ENCODE data around the gene ANKK1.

Gene ANKK1

DNA sequence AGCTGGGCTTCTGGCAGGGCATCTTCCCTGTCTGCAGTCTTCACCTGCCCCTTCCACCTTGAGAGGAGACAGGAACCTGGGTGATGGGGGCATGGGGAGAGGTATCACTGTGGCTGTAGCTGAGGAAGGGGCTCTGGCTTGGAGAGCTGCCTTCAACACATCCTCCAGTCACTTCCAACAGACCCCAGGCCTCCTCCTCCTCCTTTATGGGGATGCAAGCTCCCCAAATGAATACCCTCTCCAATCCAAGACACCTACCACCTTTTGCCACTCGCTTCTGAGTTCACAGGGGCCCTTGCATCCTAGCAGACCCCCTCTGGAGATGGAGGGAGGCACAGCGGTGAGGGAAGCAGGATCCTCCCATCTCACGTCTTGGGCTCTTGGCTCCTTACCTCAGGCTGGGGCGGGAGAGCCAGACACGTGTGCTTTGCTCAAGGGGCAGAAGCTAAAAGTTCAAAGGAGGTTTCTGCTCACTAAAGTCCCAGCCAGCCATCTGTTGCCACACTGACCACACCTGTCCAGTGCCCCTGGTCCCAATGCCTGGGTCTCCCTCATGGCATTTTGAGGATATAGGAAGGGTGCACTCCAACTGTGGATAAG is 13.2 kb downstream of the ANKK1 start:
- DNase-seq (ENCODE audit: low spot score): no peak

DNA sequence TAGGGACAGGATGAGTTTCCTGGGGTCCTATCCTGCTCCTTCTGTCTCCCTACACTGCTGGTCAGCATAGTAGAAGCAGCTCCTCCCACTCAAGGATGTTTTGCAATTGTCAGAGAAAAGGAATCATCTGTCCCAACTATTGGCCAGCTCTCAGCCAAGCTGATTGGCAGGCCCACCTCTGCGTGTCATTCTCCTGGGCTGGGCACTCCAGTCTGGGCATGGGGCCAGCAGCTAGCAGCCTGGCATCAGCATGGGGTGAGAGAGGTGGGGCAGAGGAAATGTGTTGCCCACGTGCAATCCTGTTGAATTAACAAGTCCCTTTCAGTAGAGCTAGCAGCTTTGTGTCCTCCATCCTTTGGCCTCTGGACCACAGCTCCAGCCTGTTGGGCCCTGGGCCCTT is 14.1 kb downstream of the ANKK1 start:
- TF ChIP-seq, protein P1, sequence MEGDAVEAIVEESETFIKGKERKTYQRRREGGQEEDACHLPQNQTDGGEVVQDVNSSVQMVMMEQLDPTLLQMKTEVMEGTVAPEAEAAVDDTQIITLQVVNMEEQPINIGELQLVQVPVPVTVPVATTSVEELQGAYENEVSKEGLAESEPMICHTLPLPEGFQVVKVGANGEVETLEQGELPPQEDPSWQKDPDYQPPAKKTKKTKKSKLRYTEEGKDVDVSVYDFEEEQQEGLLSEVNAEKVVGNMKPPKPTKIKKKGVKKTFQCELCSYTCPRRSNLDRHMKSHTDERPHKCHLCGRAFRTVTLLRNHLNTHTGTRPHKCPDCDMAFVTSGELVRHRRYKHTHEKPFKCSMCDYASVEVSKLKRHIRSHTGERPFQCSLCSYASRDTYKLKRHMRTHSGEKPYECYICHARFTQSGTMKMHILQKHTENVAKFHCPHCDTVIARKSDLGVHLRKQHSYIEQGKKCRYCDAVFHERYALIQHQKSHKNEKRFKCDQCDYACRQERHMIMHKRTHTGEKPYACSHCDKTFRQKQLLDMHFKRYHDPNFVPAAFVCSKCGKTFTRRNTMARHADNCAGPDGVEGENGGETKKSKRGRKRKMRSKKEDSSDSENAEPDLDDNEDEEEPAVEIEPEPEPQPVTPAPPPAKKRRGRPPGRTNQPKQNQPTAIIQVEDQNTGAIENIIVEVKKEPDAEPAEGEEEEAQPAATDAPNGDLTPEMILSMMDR (conservative IDR thresholded peaks at IDR 0.05; ENCODE audit: low read depth): no peak
- peak; percentile 99 for DNase-seq (ENCODE audit: low spot score)
- POLR2A ChIA-PET (ENCODE audit: low non-redundant PET): no interaction called here
- H3K27ac ChIP-seq: peak overlapping the region; percentile 83
- CTCF ChIA-PET: no interaction called here

More for the DNA sequence above, 13.2 kb downstream of the ANKK1 start:
- ChIA-PET POLR2A (ENCODE audit: low non-redundant PET) (no interaction called here), CTCF (no interaction called here)
- H3K27ac ChIP-seq: peak overlapping the region; percentile 83
- TF ChIP-seq, protein P1 (conservative IDR thresholded peaks at IDR 0.05; ENCODE audit: low read depth): no peak

DNA sequence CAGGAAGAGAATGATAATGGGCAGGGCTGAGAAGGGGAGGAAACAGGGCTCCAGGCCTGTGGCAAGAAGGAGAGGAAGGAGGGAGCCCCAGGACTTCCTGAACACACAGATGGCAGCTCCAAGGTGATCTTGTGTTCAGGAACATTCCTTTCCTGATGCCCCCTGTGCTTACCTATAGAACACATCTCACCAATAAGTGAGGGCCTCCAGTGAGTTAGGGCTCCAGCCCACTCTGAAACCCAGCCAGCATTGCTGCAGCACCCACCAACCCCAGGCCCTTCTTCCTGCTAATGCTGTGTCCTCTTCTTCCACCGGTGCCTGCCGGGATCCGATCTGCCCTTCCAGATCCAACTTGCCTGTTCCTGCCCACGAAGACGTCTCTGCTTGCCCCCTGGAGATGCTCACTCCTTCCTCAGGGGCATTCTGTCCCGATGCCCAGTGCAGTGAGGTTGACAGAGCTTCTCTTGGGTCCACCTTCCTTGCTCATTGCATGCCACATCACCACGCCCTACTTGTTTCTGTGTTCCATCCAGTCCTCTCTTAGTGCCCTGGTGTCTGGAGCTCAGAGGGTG is 17.4 kb downstream of the ANKK1 start:
- ChIA-PET CTCF (interaction anchor here (0.5 kb wide), 1 partner anchor 12 kb away, joined by 5 read pairs; no protein-coding TSS in a partner anchor), POLR2A (ENCODE audit: low non-redundant PET) (no interaction called here)
- DNase-seq (ENCODE audit: low spot score): no peak
- TF ChIP-seq, protein P1 (conservative IDR thresholded peaks at IDR 0.05; ENCODE audit: low read depth): no peak
- H3K27ac ChIP-seq: peak overlapping the region; percentile 68

DNA sequence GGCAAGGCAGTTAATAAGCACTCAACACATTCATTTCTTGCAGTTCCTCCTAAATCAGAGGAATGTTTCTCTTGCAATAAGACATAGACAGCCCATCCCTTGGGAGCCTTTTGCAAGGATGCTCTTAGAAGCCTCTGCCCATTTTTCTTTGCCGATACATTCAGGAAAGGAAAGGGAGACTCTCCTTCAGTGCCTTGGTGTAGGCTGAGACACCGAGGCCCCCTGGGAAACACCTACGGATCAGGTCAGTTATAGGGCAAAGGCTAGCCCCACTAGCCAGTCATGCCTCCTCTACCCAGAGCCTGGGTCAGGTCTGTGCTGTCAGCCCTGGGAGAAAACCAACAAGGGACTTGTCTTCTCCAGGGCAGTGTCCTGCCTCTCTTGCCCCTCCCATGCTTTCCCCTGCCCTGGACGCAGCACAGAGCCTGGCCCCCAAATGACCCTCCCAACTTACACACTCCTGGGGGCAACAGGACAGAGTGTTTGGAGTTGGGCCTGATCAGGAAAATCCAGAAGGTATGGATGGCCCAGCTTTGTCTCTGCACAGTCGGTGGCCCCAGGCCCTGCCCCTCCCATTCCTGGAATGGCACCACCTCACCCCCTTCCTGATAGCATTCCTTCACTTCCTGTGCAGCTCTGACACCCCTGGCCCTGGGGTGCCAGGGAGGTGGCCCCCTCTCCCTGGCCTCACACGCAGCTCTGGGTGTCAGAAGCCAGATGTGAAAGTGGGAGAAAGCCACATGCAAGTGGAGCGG is 18.3 kb downstream of the ANKK1 start:
- DNase-seq (ENCODE audit: low spot score): no peak
- TF ChIP-seq, protein P1 (conservative IDR thresholded peaks at IDR 0.05; ENCODE audit: low read depth): no peak
- POLR2A ChIA-PET (ENCODE audit: low non-redundant PET): no interaction called here
- CTCF ChIA-PET: no interaction called here
- H3K27ac ChIP-seq: peak overlapping the region; percentile 68

DNA sequence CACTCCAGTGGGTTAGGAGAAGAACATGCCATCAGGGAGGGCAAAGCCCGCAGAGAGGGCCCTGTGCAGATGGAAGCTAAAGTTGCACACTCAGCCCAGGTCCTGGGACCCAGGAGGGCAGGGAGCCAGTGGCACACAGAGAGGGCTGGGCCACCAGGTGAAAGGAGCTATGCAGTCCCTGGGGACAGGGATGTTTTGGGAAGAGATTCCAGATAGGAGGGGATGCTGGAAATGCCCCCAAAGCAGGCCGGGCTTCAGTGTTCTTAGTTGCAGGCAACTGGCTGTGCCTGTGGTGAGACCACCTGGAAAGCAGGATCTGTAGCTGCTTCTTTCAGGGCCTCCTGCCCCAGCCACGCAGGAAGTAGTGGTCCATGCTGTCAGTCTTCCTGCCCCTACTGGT is 19.6 kb downstream of the ANKK1 start:
- ChIA-PET POLR2A (ENCODE audit: low non-redundant PET) (no interaction called here), CTCF (no interaction called here)
- DNase-seq (ENCODE audit: low spot score): no peak
- no peak overlapping the region for H3K27ac ChIP-seq
- TF ChIP-seq, protein P1 (conservative IDR thresholded peaks at IDR 0.05; ENCODE audit: low read depth): no peak

DNA sequence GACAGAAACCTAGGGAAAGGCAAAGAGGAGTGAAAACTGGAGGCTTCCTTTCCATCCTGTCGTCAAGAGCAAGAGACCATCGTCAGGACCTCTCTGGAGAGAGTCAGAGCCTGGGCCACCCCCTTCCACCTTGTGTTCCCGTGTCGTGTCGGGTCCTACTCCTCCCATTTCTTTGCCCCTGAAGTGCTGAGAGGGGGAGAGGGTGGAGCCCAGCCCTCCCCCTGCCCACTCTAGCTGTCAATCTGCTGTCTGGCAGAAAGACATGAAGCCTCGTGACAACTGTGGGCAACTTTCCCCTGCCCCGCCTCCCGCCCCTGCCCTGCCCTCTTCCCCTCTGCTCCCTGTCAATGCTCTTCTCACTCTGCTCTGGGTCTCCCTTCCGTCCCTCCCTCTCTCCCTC is 20.6 kb downstream of the ANKK1 start:
- POLR2A ChIA-PET (ENCODE audit: low non-redundant PET): no interaction called here
- CTCF ChIA-PET: no interaction called here
- DNase-seq (ENCODE audit: low spot score): no peak
- TF ChIP-seq, protein P1 (conservative IDR thresholded peaks at IDR 0.05; ENCODE audit: low read depth): no peak
- H3K27ac ChIP-seq: no peak overlapping the region
